ENCODE measurements around the gene ACTR8. TPM values are rescaled to one million over a fixed set of nuclear protein-coding genes. Genes with fewer than 3 reads are reported as not detected.
A peak's percentile ranks its signal among the peaks of the same experiment; 100 is the strongest.
"Not testable (repeated sequence)": the region's sequence is repeated elsewhere in the genome, so short reads cannot be mapped to it uniquely, and the experiment has no call there.

The ACTR8 gene
- total RNA-seq (24.1 TPM), polyA plus RNA-seq (13.8 TPM)
- long read RNA-seq, donor 1: 0 reads
- long read RNA-seq, donor 2, partial matches to known transcripts: 0 of 7 reads
- long read RNA-seq, donor 2, other reads (novel, unspliced or antisense): 0 of 7 reads
- long read RNA-seq, donor 3, partial matches to known transcripts: 0 of 1 reads
- long read RNA-seq, donor 3, other reads (novel, unspliced or antisense): 0 of 1 reads
- long read RNA-seq, donor 4, partial matches to known transcripts: 0 of 3 reads
- long read RNA-seq, donor 4, other reads (novel, unspliced or antisense): 0 of 3 reads
- long read RNA-seq, donor 5, partial matches to known transcripts: 0 of 4 reads
- long read RNA-seq, donor 5, other reads (novel, unspliced or antisense): 0 of 4 reads
- long read RNA-seq, donor 6, partial matches to known transcripts: 0 of 4 reads
- long read RNA-seq, donor 6, other reads (novel, unspliced or antisense): 0 of 4 reads
- long read RNA-seq, donor 7, transcript ACTR8-201 (13 exons, 3,629 nt): major isoform, 6 of 6 reads
- long read RNA-seq, donor 7, partial matches to known transcripts: 0 of 6 reads
- long read RNA-seq, donor 7, other reads (novel, unspliced or antisense): 0 of 6 reads
- long read RNA-seq, donor 8, partial matches to known transcripts: 0 of 1 reads
- long read RNA-seq, donor 8, other reads (novel, unspliced or antisense): 0 of 1 reads
- long read RNA-seq, donor 9, partial matches to known transcripts: 0 of 5 reads
- long read RNA-seq, donor 9, other reads (novel, unspliced or antisense): 0 of 5 reads
- long read RNA-seq, donor 10, partial matches to known transcripts: 0 of 3 reads
- long read RNA-seq, donor 10, other reads (novel, unspliced or antisense): 0 of 3 reads

- peaks cover 5 to 7% of the 10 kb centered on the region in 2 donors for H3K4me1 ChIP-seq (ENCODE audit: control insufficient read depth in 2 of 2, insufficient read depth in 2 of 2, low read length in 2 of 2)
- H3K4me3 ChIP-seq (ENCODE audit: low read length in 2 of 2): peak within 1 kb of the TSS; percentile 71 to 84
- H3K27me3 ChIP-seq (ENCODE audit: control insufficient read depth in 2 of 2, insufficient read depth in 1 of 2, low read length in 1 of 2): no peaks in the 10 kb centered on the region
- no peaks in the 10 kb centered on the region for H3K9me3 ChIP-seq (ENCODE audit: control insufficient read depth in 2 of 2, insufficient read depth in 1 of 2, low read length in 1 of 2)
- H3K36me3 ChIP-seq (ENCODE audit: control insufficient read depth in 2 of 2, insufficient read depth in 2 of 2, low read length in 1 of 2): peaks cover 25 to 37% of the 10 kb centered on the region in 2 donors
- DNase-seq (ENCODE audit: low read depth in 6 of 9, low spot score in 9 of 9): peak; percentile 66 to 91 (median 77)
- peak within 1 kb of the TSS; percentile 69 to 87 for H3K27ac ChIP-seq (ENCODE audit: low read depth in 1 of 2, low read length in 1 of 2)
- 2% methylated on average over 65 of the region's 65 CpGs for WGBS
Measured at GRCh38 chr3:53881691-53882593, at the start of gene ACTR8. Gene ACTR8, minus strand, starts transcription at chr3:53882152. Its CDS starts 51 bp downstream, at chr3:53882101.

- not testable (repeated sequence) for H3K27me3 ChIP-seq (ENCODE audit: control insufficient read depth in 2 of 2, insufficient read depth in 1 of 2, low read length in 1 of 2); H3K27ac ChIP-seq (ENCODE audit: low read depth in 1 of 2, low read length in 1 of 2); H3K9me3 ChIP-seq (ENCODE audit: control insufficient read depth in 2 of 2, insufficient read depth in 1 of 2, low read length in 1 of 2); H3K4me1 ChIP-seq (ENCODE audit: control insufficient read depth in 2 of 2, insufficient read depth in 2 of 2, low read length in 2 of 2); H3K4me3 ChIP-seq (ENCODE audit: low read length in 2 of 2); DNase-seq (ENCODE audit: low read depth in 6 of 9, low spot score in 9 of 9); H3K36me3 ChIP-seq (ENCODE audit: control insufficient read depth in 2 of 2, insufficient read depth in 2 of 2, low read length in 1 of 2)
- 85% methylated on average over 30 of the region's 30 CpGs for WGBS
Measured at GRCh38 chr3:53927208-53927872, 45.4 kb upstream of the ACTR8 start.

GRCh38 chr3:53921296-53921695 lies 39.3 kb upstream of the ACTR8 start:
- peak in 1 of 9 donors; percentile 32 for DNase-seq (ENCODE audit: low read depth in 6 of 9, low spot score in 9 of 9)
- no peaks in the 10 kb centered on the region for H3K27me3 ChIP-seq (ENCODE audit: control insufficient read depth in 2 of 2, insufficient read depth in 1 of 2, low read length in 1 of 2)
- 47% methylated on average over 1 of the region's 1 CpG for WGBS
- H3K27ac ChIP-seq (ENCODE audit: low read depth in 1 of 2, low read length in 1 of 2): no peak overlapping the region
- H3K4me1 ChIP-seq (ENCODE audit: control insufficient read depth in 2 of 2, insufficient read depth in 2 of 2, low read length in 2 of 2): no peaks in the 10 kb centered on the region
- H3K4me3 ChIP-seq (ENCODE audit: low read length in 2 of 2): no peak overlapping the region
- no peaks in the 10 kb centered on the region for H3K36me3 ChIP-seq (ENCODE audit: control insufficient read depth in 2 of 2, insufficient read depth in 2 of 2, low read length in 1 of 2)
- no peaks in the 10 kb centered on the region for H3K9me3 ChIP-seq (ENCODE audit: control insufficient read depth in 2 of 2, insufficient read depth in 1 of 2, low read length in 1 of 2)

GRCh38 chr3:53919741-53920140 lies 37.8 kb upstream of the ACTR8 start:
- no peak for DNase-seq (ENCODE audit: low read depth in 6 of 9, low spot score in 9 of 9)
- Histone ChIP-seq H3K4me3 (ENCODE audit: low read length in 2 of 2) (no peak overlapping the region), H3K9me3 (ENCODE audit: control insufficient read depth in 2 of 2, insufficient read depth in 1 of 2, low read length in 1 of 2) (no peaks in the 10 kb centered on the region), H3K27ac (ENCODE audit: low read depth in 1 of 2, low read length in 1 of 2) (no peak overlapping the region), H3K36me3 (ENCODE audit: control insufficient read depth in 2 of 2, insufficient read depth in 2 of 2, low read length in 1 of 2) (no peaks in the 10 kb centered on the region), H3K4me1 (ENCODE audit: control insufficient read depth in 2 of 2, insufficient read depth in 2 of 2, low read length in 2 of 2) (no peaks in the 10 kb centered on the region), H3K27me3 (ENCODE audit: control insufficient read depth in 2 of 2, insufficient read depth in 1 of 2, low read length in 1 of 2) (no peaks in the 10 kb centered on the region)
- 98% methylated on average over 2 of the region's 2 CpGs for WGBS

- Histone ChIP-seq H3K4me3 (ENCODE audit: low read length in 2 of 2) (no peak overlapping the region), H3K27me3 (ENCODE audit: control insufficient read depth in 2 of 2, insufficient read depth in 1 of 2, low read length in 1 of 2) (no peaks in the 10 kb centered on the region), H3K36me3 (ENCODE audit: control insufficient read depth in 2 of 2, insufficient read depth in 2 of 2, low read length in 1 of 2) (no peaks in the 10 kb centered on the region), H3K9me3 (ENCODE audit: control insufficient read depth in 2 of 2, insufficient read depth in 1 of 2, low read length in 1 of 2) (no peaks in the 10 kb centered on the region), H3K4me1 (ENCODE audit: control insufficient read depth in 2 of 2, insufficient read depth in 2 of 2, low read length in 2 of 2) (no peaks in the 10 kb centered on the region), H3K27ac (ENCODE audit: low read depth in 1 of 2, low read length in 1 of 2) (no peak overlapping the region)
- DNase-seq (ENCODE audit: low read depth in 6 of 9, low spot score in 9 of 9): no peak
- 96% methylated on average over 8 of the region's 8 CpGs for WGBS
Measured at GRCh38 chr3:53913401-53913800, 31.4 kb upstream of the ACTR8 start.

- DNase-seq (ENCODE audit: low read depth in 6 of 9, low spot score in 9 of 9): no peak
- Histone ChIP-seq H3K4me3 (ENCODE audit: low read length in 2 of 2) (no peak overlapping the region), H3K4me1 (ENCODE audit: control insufficient read depth in 2 of 2, insufficient read depth in 2 of 2, low read length in 2 of 2) (no peaks in the 10 kb centered on the region), H3K9me3 (ENCODE audit: control insufficient read depth in 2 of 2, insufficient read depth in 1 of 2, low read length in 1 of 2) (no peaks in the 10 kb centered on the region), H3K27me3 (ENCODE audit: control insufficient read depth in 2 of 2, insufficient read depth in 1 of 2, low read length in 1 of 2) (peaks cover under 1 to 8% of the 10 kb centered on the region in 2 donors), H3K36me3 (ENCODE audit: control insufficient read depth in 2 of 2, insufficient read depth in 2 of 2, low read length in 1 of 2) (no peaks in the 10 kb centered on the region), H3K27ac (ENCODE audit: low read depth in 1 of 2, low read length in 1 of 2) (no peak overlapping the region)
- 88% methylated on average over 5 of the region's 5 CpGs for WGBS
Measured at GRCh38 chr3:53902711-53903110, 20.8 kb upstream of the ACTR8 start.

- H3K27me3 ChIP-seq (ENCODE audit: control insufficient read depth in 2 of 2, insufficient read depth in 1 of 2, low read length in 1 of 2): peaks cover 2 to 14% of the 10 kb centered on the region in 2 donors
- H3K27ac ChIP-seq (ENCODE audit: low read depth in 1 of 2, low read length in 1 of 2): no peak overlapping the region
- DNase-seq (ENCODE audit: low read depth in 6 of 9, low spot score in 9 of 9): no peak
- H3K36me3 ChIP-seq (ENCODE audit: control insufficient read depth in 2 of 2, insufficient read depth in 2 of 2, low read length in 1 of 2): no peaks in the 10 kb centered on the region
- WGBS: 85% methylated on average over 1 of the region's 1 CpG
- no peaks in the 10 kb centered on the region for H3K9me3 ChIP-seq (ENCODE audit: control insufficient read depth in 2 of 2, insufficient read depth in 1 of 2, low read length in 1 of 2)
- no peak overlapping the region for H3K4me3 ChIP-seq (ENCODE audit: low read length in 2 of 2)
- H3K4me1 ChIP-seq (ENCODE audit: control insufficient read depth in 2 of 2, insufficient read depth in 2 of 2, low read length in 2 of 2): no peaks in the 10 kb centered on the region
Measured at GRCh38 chr3:53902067-53902466, 20.1 kb upstream of the ACTR8 start.

- no peak for DNase-seq (ENCODE audit: low read depth in 6 of 9, low spot score in 9 of 9)
- 94% methylated on average over 2 of the region's 2 CpGs for WGBS
- no peaks in the 10 kb centered on the region for H3K36me3 ChIP-seq (ENCODE audit: control insufficient read depth in 2 of 2, insufficient read depth in 2 of 2, low read length in 1 of 2)
- no peak overlapping the region for H3K27ac ChIP-seq (ENCODE audit: low read depth in 1 of 2, low read length in 1 of 2)
- H3K4me1 ChIP-seq (ENCODE audit: control insufficient read depth in 2 of 2, insufficient read depth in 2 of 2, low read length in 2 of 2): no peaks in the 10 kb centered on the region
- H3K9me3 ChIP-seq (ENCODE audit: control insufficient read depth in 2 of 2, insufficient read depth in 1 of 2, low read length in 1 of 2): no peaks in the 10 kb centered on the region
- no peak overlapping the region for H3K4me3 ChIP-seq (ENCODE audit: low read length in 2 of 2)
- peaks cover 2 to 19% of the 10 kb centered on the region in 2 donors for H3K27me3 ChIP-seq (ENCODE audit: control insufficient read depth in 2 of 2, insufficient read depth in 1 of 2, low read length in 1 of 2)
Measured at GRCh38 chr3:53900666-53901331, 18.8 kb upstream of the ACTR8 start.
